ENCODE measurements around the gene KIAA0753. TPM values are rescaled to one million over a fixed set of nuclear protein-coding genes. Genes with fewer than 3 reads are reported as not detected.

KIAA0753 gene
- total and polyA plus RNA-seq, 2 experiments from 2014 or later = 6.9 to 20.5 TPM

DNA sequence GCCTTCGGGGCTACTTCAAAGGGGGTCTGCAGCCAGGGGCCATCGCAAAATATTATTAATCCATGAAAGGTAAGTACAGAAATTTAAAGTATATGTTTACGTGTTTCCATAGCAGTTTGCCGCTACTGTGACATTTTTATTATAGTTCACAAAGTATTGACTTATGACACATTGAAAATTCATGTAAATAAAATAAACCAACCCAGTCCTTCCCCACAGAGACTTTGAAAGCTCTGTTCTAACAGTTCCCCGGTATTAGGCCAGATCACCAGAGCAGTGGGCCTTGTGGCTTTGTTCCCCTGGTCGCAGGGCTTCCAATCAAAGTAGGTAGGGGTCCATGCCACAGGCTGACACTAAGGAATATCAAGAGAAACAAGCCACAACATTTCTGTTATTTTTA lies 13.9 kb downstream of the KIAA0753 start:
- H3K9me3 ChIP-seq (ENCODE audit: low read depth) = no peaks in the 10 kb centered on the region
- H4K20me1 ChIP-seq (ENCODE audit: insufficient read depth) = 0 out of 2 replicates have a peak, but pooled peaks cover 4% of the 10 kb centered on the region
- H3K4me2 ChIP-seq (ENCODE audit: unreplicated experiment) = no peak overlapping the region
- DNase-seq = no peak
- H3K9me2 ChIP-seq (ENCODE audit: insufficient read depth) = no peaks in the 10 kb centered on the region
- H3K4me3 ChIP-seq = no peak overlapping the region
- H2AFZ ChIP-seq = no peak overlapping the region
- H3K79me2 ChIP-seq (ENCODE audit: insufficient read depth) = peaks cover 54% of the 10 kb centered on the region
- 97 to 98% methylated on average over 6 of the region's 6 CpGs for WGBS, 2 experiments (ENCODE audit: low coverage in 1 of 2, low lambda C conversion rate in 2 of 2, missing lambda C conversion rate in 2 of 2)
- H3F3A ChIP-seq (ENCODE audit: insufficient read depth) = no peaks in the 10 kb centered on the region; the same call in 1 of the 2 replicates
- no peak overlapping the region for H3K27ac ChIP-seq
- H3K36me3 ChIP-seq (ENCODE audit: low read depth) = peaks cover 54% of the 10 kb centered on the region
- in situ Hi-C loops (cut with MboI) = no loop called here
- H3K9ac ChIP-seq = no peak overlapping the region
- no peaks in the 10 kb centered on the region for H3K27me3 ChIP-seq (replicated peaks; ENCODE audit: insufficient read depth)
- TF ChIP-seq EZH2 (IDR thresholded peaks at IDR 0.05; ENCODE audit: insufficient read depth, poor library complexity, severe bottlenecking) (no peak), EZH2phosphoT487 (IDR thresholded peaks at IDR 0.05; ENCODE audit: insufficient read depth, low read depth) (no peak)
- H3K4me1 ChIP-seq (ENCODE audit: insufficient read depth) = peaks cover 17% of the 10 kb centered on the region

DNA sequence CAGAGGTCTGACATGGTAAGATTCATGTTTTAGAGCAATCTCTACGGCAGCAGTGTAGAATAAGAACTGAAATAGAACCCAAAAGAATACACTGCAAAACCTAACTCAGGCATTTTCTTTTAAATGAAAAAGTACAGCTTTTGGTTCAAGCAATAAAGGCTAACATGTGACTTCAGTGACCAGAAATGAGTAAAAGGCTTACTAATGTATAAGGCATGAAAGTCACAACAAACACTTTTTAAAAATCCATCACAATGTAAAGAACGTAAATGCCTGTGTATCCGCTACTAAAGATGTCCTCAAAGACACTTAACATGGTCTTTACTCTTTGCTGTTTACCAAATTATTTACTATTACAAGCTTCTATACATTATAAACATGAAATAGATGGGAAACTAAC lies 16.6 kb downstream of the KIAA0753 start:
- in situ Hi-C loops (cut with MboI) = no loop called here
- Histone ChIP-seq H3K4me2 (ENCODE audit: unreplicated experiment) (peak overlapping the region; percentile 38), H3K4me3 (no peak overlapping the region), H3K9me2 (ENCODE audit: insufficient read depth) (no peaks in the 10 kb centered on the region), H2AFZ (no peak overlapping the region), H3K36me3 (ENCODE audit: low read depth) (peaks cover 54% of the 10 kb centered on the region), H3F3A (ENCODE audit: insufficient read depth) (no peaks in the 10 kb centered on the region; the same call in 1 of the 2 replicates), H3K9ac (no peak overlapping the region), H3K27me3 (replicated peaks; ENCODE audit: insufficient read depth) (no peaks in the 10 kb centered on the region), H4K20me1 (ENCODE audit: insufficient read depth) (0 out of 2 replicates have a peak, but pooled peaks cover 4% of the 10 kb centered on the region), H3K79me2 (ENCODE audit: insufficient read depth) (peaks cover 38% of the 10 kb centered on the region), H3K9me3 (ENCODE audit: low read depth) (no peaks in the 10 kb centered on the region), H3K27ac (no peak overlapping the region), H3K4me1 (ENCODE audit: insufficient read depth) (peaks cover 17% of the 10 kb centered on the region)
- peak; percentile 51 for DNase-seq
- TF ChIP-seq EZH2 (IDR thresholded peaks at IDR 0.05; ENCODE audit: insufficient read depth, poor library complexity, severe bottlenecking) = no peak
- no peak for TF ChIP-seq EZH2phosphoT487 (IDR thresholded peaks at IDR 0.05; ENCODE audit: insufficient read depth, low read depth)
- WGBS, 2 experiments (ENCODE audit: low coverage in 1 of 2, low lambda C conversion rate in 2 of 2, missing lambda C conversion rate in 2 of 2) = 85 to 86% methylated on average over 3 of the region's 3 CpGs

DNA sequence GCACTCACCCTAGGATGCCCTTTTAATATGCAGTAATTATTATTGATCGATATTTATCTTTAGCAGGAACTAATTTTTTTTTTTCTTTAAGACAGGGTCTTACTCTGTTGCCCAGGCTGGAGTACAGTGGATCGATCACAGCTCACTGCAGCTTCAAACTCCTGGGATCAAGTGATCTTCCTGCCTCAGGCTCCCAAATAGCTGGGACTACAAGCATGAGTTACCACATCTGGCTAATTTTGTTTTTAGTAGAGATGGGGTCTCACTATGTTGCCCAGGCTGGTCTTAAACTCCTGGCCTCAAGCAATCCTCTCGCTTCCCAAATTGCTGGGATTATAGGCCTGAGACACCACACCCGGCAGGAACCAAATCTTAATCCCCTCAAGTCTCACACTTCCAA lies 29.3 kb downstream of the KIAA0753 start:
- H2AFZ ChIP-seq = no peak overlapping the region
- no peaks in the 10 kb centered on the region for H3K9me3 ChIP-seq (ENCODE audit: low read depth)
- in situ Hi-C loops (cut with MboI) = no loop called here
- H3F3A ChIP-seq (ENCODE audit: insufficient read depth) = peaks cover 6% of the 10 kb centered on the region; the same call in 1 of the 2 replicates
- H3K27ac ChIP-seq = no peak overlapping the region
- H3K27me3 ChIP-seq (replicated peaks; ENCODE audit: insufficient read depth) = no peaks in the 10 kb centered on the region
- H3K9me2 ChIP-seq (ENCODE audit: insufficient read depth) = no peaks in the 10 kb centered on the region
- no peak overlapping the region for H3K4me2 ChIP-seq (ENCODE audit: unreplicated experiment)
- H3K9ac ChIP-seq = no peak overlapping the region
- 94 to 96% methylated on average over 4 of the region's 4 CpGs for WGBS, 2 experiments (ENCODE audit: low coverage in 1 of 2, low lambda C conversion rate in 2 of 2, missing lambda C conversion rate in 2 of 2)
- H3K4me1 ChIP-seq (ENCODE audit: insufficient read depth) = peaks cover 7% of the 10 kb centered on the region
- TF ChIP-seq EZH2phosphoT487 (IDR thresholded peaks at IDR 0.05; ENCODE audit: insufficient read depth, low read depth) (no peak), EZH2 (IDR thresholded peaks at IDR 0.05; ENCODE audit: insufficient read depth, poor library complexity, severe bottlenecking) (no peak)
- peaks cover 25% of the 10 kb centered on the region for H3K79me2 ChIP-seq (ENCODE audit: insufficient read depth)
- no peak for DNase-seq
- no peaks in the 10 kb centered on the region for H4K20me1 ChIP-seq (ENCODE audit: insufficient read depth)
- no peak overlapping the region for H3K4me3 ChIP-seq
- peaks cover 37% of the 10 kb centered on the region for H3K36me3 ChIP-seq (ENCODE audit: low read depth)

DNA sequence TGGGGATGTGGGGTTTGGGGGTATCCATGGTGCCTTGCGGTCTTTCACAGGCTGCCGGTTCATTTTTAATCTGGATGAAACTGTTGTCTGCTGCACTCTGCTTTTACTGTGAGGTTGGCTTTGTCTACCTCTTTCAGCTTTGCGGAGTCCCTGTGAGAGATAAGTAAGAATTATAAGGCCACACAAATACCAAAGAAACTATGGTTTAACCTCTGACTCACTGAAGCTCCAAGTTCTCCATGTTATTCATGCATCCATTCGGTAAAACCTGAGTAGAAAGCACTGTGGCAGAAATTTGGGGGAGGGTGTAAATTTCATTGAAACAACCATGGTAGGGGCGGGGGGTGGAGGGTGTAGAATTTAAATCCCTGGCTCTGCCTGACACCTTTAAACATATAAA lies 30.5 kb downstream of the KIAA0753 start:
- in situ Hi-C loops (cut with MboI) = no loop called here
- no peak overlapping the region for H3K27ac ChIP-seq
- no peak for TF ChIP-seq EZH2 (IDR thresholded peaks at IDR 0.05; ENCODE audit: insufficient read depth, poor library complexity, severe bottlenecking)
- TF ChIP-seq EZH2phosphoT487 (IDR thresholded peaks at IDR 0.05; ENCODE audit: insufficient read depth, low read depth) = no peak
- peaks cover 6% of the 10 kb centered on the region; the same call in 1 of the 2 replicates for H3F3A ChIP-seq (ENCODE audit: insufficient read depth)
- H3K36me3 ChIP-seq (ENCODE audit: low read depth) = peaks cover 37% of the 10 kb centered on the region
- no peaks in the 10 kb centered on the region for H3K9me2 ChIP-seq (ENCODE audit: insufficient read depth)
- no peak for DNase-seq
- no peaks in the 10 kb centered on the region for H3K27me3 ChIP-seq (replicated peaks; ENCODE audit: insufficient read depth)
- no peaks in the 10 kb centered on the region for H3K9me3 ChIP-seq (ENCODE audit: low read depth)
- H3K4me1 ChIP-seq (ENCODE audit: insufficient read depth) = peaks cover 7% of the 10 kb centered on the region
- H3K4me2 ChIP-seq (ENCODE audit: unreplicated experiment) = no peak overlapping the region
- H4K20me1 ChIP-seq (ENCODE audit: insufficient read depth) = no peaks in the 10 kb centered on the region
- no peak overlapping the region for H3K4me3 ChIP-seq
- WGBS, 2 experiments (ENCODE audit: low coverage in 1 of 2, low lambda C conversion rate in 2 of 2, missing lambda C conversion rate in 2 of 2) = 96 to 97% methylated on average over 5 of the region's 5 CpGs
- H3K9ac ChIP-seq = no peak overlapping the region
- no peak overlapping the region for H2AFZ ChIP-seq
- H3K79me2 ChIP-seq (ENCODE audit: insufficient read depth) = peaks cover 22% of the 10 kb centered on the region

DNA sequence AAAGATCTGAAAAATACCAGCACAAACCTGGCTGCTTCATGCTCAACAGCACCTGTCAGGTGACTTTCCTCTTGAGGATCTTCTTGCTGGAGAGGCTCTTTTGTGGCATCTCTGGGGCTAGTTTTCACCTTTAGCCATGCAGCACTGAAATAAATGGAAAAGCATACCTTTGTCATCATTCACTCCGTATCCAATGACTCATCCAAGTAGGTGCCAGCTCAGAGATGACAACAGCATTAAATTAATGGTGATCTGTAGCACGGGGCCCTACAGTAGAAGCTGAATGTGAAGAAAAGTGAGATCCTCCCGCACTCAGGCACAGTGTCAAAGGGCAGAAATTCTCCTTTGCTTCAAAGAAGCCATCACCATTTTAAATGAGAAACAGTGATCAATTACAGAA lies 32.2 kb downstream of the KIAA0753 start:
- no peak overlapping the region for H3K4me3 ChIP-seq
- peak; percentile 73 for DNase-seq
- H3K79me2 ChIP-seq (ENCODE audit: insufficient read depth) = peaks cover 13% of the 10 kb centered on the region
- peaks cover 45% of the 10 kb centered on the region for H3K36me3 ChIP-seq (ENCODE audit: low read depth)
- WGBS, 2 experiments (ENCODE audit: low coverage in 1 of 2, low lambda C conversion rate in 2 of 2, missing lambda C conversion rate in 2 of 2) = 35 to 41% methylated on average over 3 of the region's 3 CpGs
- H3F3A ChIP-seq (ENCODE audit: insufficient read depth) = no peaks in the 10 kb centered on the region
- H3K9ac ChIP-seq = no peak overlapping the region
- H3K27me3 ChIP-seq (replicated peaks; ENCODE audit: insufficient read depth) = no peaks in the 10 kb centered on the region
- peaks cover 7% of the 10 kb centered on the region for H3K4me1 ChIP-seq (ENCODE audit: insufficient read depth)
- TF ChIP-seq EZH2phosphoT487 (IDR thresholded peaks at IDR 0.05; ENCODE audit: insufficient read depth, low read depth) (no peak), EZH2 (IDR thresholded peaks at IDR 0.05; ENCODE audit: insufficient read depth, poor library complexity, severe bottlenecking) (no peak)
- H2AFZ ChIP-seq = no peak overlapping the region
- peak overlapping the region; percentile 30; the same call in 1 of the 2 replicates for H3K27ac ChIP-seq
- H3K9me3 ChIP-seq (ENCODE audit: low read depth) = no peaks in the 10 kb centered on the region
- no peak overlapping the region for H3K4me2 ChIP-seq (ENCODE audit: unreplicated experiment)
- in situ Hi-C loops (cut with MboI) = no loop called here
- no peaks in the 10 kb centered on the region for H3K9me2 ChIP-seq (ENCODE audit: insufficient read depth)
- no peaks in the 10 kb centered on the region for H4K20me1 ChIP-seq (ENCODE audit: insufficient read depth)
